ENCODE measurements around the gene TPK1. TPM values are rescaled to one million over a fixed set of nuclear protein-coding genes. Genes with fewer than 3 reads are reported as not detected.

TPK1 gene

Small RNAs within 50 kb of the gene (small RNA-seq; reads per million reads assigned to genes)
- not detected for gene RNU6ATAC40P

Data from skeletal muscle satellite cell (primary cell).